Measurements from ENCODE around the gene MYL4.
"Not testable (repeated sequence)": the region's sequence is repeated elsewhere in the genome, so short reads cannot be mapped to it uniquely, and the experiment has no call there.

Gene MYL4

DNA sequence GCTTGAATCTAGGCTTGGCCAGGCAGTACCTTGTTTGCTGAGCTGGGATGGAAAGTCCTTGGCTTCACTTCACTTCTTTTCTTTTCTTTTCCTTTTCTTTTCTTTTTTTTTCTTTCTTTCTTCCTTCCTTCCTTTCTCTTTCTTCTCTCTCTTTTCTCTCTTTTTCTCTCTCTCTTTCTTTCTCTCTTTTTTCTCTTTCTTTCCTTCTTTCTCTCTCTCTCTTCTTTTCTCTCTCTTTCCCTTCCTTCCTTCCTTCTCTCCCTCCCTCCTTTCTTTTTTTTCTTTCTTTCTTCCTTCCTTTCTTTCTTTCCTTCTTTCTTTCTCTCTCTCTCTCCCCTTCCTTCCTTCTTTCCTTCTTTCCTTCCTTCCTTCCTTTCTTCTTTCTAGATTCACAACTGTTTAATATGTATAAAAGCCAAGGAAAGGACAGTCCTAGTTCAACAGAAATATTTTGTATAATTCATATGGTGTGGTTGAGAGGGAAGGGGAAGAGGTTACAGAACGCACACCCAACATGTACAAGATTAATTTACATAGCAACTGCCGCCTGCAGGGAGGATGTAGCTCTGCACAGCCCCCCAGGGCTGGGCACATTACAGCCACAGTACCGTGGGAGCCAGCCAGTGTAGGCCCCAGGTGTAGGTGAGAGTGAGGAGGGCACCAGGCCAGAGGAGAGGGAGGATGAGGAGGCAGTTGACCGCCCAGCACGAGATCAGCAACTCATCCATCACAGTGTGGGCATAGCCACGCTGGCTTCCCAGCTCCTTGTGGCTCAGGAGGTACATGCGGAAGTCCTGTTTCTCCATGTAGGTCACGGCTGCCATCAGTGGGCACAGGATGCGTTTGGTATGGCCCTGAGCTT is 34.8 kb downstream of the MYL4 start:
- no peak for DNase-seq (ENCODE audit: low spot score)

DNA sequence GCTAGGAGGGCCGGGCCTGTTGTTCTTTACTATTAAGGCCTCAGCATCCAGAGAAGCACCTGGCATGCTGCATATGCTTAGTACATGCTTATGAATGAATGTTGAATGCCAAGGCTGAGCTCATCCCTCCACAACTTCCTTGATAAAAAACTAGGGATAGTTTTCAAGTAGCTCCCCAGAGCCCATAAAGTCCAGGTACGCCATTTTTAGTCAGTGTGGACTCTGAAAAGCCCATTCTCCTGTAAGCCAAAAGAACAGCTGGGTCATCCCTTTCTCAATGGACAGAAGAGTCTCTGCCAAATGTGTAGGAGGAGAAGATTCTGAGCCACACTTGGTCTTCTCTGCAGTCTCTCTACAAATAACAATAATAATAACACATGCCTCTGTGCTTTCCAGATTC is 35.5 kb downstream of the MYL4 start:
- DNase-seq (ENCODE audit: low spot score): no peak

DNA sequence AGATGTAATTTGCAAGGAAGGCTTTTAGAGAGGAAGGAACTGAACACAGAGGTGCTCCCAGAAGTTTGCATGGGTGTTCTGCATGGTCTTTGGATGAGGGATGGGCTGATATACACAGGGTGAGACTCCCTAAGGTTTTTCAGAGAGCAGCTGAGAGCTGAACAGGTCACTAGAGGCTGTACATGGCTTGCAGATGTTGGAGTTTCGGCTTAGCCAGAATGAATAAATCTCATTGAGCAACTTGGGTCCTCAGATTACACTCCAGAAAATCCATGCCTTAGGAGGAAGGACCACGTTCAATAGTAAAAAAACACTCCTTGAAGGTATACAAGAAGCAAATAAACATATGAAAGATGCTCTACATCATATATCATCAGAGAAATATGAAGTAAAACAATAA is 37.0 kb downstream of the MYL4 start:
- DNase-seq (ENCODE audit: low spot score): no peak

DNA sequence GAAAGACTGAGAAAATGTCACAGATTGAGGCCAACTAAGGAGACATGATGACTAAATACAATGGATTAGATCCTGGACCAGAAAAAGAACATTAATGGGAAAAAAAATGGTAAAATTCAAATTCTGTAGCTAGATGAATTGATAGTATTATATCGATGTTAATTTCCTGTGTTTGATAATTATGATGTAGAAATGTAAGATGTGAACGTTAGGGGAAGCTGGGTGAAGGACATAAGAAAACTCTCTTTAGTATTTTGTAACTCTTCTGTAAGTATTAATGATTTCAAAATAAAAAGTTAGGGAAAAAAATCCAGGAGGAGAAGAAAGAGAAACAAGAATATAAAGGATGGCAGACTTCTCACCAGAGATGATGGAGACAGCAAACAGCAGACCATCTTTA is 41.7 kb downstream of the MYL4 start:
- no peak for DNase-seq (ENCODE audit: low spot score)

DNA sequence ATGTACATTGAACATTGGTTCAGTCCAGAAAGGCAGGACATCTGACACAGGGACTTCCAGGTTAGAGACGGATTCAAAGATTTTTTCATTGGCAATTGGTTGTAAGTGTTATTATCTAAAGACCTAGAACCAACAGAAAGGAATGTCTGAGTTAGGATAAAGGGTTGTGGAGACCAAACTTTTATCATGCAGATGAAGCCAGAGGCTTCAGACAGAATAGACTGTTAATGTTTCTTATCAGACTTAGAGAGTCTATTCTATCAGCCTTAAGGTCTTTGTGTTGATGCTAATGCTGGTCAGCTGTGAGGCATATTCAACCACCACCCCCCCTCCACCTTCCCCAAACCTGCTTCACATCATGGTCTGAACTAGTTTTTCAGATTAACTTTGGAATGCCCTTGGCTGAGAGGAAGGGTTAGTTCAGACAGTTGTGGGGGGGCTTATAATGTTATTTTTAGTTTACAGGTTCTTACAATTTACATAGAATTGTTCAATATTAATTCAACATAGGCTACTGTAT is 42.3 kb downstream of the MYL4 start:
- no peak for DNase-seq (ENCODE audit: low spot score)

DNA sequence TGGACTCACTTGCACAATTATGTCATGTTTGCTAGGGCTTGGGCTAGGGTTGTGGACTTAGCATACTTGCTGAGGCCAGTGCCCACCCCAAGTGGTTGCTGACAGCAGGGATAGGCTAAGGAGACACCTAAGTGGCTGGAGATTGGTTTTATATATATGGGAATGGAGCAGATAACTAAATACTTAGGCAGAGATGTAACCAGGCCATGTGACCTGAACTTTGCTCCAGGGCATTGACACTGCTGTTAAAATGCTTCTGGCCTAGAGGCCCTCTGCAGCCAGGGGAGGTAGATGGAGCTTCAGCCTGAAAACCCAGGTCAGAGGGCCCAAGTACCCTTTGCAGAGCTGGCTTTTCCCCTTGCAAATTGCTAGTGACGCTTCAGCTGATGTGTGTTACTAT is 43.1 kb downstream of the MYL4 start:
- no peak for DNase-seq (ENCODE audit: low spot score)

DNA sequence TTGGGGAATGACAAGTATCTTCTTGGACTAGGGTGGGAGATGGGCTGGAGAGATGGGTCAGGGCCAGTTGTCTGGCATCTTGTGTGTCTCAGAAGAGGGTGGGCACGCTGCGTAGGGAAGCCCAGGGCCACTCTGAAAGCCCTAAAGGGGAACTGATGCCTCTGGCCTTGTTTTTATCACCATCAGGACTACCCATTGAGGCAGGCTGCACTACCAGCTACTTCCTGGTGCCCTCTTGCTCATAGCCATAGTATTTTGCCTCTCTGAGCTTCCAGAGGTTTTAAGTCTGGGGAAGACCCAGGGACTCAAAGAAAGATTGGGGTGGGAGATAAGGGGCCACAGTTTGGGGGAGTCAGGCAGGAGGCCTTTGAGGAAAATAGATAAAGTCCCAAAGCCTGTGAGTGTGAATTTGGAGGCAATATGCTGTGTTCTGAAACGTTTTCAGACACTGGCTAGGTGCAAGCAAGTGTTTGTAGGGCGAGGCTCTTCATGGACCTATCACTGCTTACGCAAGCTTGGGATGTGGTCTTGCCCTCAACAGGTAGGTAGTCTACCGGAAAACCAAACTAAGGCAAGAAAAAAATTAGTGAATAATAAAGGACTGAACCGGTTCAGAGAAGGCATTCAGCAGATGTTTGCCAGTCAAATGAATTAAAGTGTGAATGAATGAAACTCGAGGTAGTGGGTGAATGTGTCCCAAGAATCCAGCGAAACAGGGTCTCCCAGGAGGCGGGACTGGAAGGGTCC is 43.8 kb downstream of the MYL4 start:
- DNase-seq (ENCODE audit: low spot score): no peak

DNA sequence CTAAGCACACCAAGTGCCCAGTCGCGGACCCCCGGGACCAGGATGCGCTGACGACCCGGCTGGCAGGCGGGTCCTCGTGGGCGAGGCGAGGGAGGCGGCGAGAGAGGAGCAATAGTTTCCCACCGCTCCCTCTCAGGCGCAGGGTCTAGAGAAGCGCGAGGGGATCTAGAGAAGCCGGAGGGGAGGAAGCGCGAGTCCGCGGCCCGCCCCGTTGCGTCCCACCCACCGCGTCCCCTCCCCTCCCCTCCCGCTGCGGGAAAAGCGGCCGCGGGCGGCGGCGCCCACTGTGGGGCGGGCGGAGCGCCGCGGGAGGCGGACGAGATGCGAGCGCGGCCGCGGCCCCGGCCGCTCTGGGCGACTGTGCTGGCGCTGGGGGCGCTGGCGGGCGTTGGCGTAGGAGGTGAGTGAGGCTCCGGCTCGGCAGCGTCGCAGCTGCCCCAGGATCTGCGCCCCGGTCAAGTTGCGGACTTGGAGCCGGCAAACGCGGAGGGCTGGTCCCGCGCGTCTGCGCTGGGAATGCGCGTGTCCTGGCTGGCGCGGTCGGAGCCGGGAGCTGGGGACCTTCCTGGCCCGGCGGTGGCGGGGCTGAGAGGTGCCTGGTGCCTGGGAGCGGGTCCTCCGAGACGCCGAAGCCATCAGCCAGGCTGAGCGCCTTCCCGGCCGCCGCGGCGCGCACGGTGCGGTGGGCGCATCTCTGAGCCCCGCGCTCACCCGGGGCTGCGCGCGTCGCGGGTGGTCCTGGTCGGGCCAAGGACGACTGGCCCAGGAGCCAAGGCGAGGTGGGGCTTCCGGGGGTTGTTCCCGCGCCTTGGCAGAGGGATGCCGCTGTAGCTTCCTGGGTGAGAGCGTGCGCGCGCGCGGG is 44.6 kb downstream of the MYL4 start, which contains the start of gene ITGB3:
Gene ITGB3, plus strand, starts transcription at position 287 of the 862 bp plus-strand sequence. Its CDS starts 35 bp downstream, at position 322.
- DNase-seq (ENCODE audit: low spot score): peak; percentile 58

DNA sequence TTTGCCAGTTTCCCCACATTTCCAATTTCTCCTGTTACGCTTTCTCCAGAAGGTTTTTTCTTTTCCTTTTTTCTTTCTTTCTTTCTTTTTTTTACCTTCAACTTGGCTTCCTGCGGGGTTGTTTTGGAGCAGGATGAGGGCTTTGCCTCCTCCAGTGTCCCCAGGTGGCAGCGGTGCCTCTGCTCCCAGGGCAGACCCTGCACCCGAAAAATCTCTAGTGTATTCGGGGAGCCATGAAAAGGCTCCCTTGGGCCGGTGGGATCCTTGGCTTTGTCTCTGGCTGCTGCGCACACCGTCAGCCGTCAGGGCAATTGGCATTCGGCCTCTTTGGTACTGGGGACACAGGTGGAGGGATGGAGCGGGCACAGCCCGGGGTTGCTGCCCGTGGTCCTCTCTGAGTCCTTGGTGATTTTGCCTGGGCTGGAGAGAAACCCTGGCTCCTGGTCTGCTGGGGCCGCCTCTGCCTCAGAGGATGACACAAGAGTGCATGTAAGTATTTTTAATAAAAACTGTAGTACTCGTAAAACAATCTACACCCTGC is 45.3 kb downstream of the MYL4 start:
- DNase-seq (ENCODE audit: low spot score): no peak

DNA sequence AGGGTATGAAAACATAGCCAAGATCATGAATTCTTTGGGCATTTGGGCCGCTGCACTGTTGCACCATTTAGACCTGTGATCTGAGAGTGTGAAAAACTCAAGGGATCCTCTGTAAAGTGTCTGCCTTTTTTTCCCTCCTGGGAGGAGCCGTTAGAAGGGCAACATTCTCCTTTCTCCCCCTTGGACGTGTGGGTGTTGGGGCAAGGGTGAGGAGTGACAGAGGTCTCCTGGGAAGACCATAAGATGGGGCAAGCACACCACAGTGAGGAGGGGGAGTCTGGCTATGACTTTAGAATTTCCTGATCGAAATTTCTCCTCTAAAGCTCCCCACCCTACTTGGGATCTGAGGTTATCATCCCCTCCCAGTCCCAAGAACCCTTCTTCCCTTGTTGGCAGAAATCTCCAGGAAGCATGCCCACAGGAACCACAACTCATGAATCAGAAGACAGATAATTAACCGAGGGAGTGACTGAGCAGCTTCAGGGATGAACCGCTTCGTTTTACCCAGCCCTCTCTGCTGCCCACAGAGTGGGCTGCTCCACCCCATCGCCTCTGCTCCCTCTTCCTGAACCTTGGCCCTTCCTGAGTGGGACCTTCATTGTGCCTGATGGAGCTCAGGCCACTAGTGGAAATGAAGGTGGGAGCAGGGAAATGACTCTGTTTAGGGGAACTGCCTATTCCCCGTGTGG is 48.6 kb downstream of the MYL4 start:
- peak; percentile 68 for DNase-seq (ENCODE audit: low spot score)

DNA sequence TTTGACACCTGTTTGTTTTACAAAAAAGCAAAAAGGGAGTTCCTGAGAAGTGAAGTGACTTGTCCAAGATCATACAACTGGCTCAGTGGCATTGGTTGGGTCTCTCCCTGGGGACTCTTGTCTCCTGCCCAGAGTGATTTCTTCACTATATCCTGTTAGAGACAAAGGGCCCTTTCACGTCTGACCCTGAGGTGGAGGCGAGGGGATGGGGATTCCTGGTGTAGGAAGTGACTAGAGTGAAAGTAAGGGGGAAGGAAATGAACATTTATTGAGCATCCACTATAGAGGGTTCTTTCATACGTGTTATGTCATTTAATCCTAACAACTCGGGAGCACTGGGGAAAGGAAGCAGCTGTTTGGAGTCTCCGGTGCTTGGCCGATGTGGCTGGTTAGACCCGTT is 53.4 kb downstream of the MYL4 start:
- no peak for DNase-seq (ENCODE audit: low spot score)

DNA sequence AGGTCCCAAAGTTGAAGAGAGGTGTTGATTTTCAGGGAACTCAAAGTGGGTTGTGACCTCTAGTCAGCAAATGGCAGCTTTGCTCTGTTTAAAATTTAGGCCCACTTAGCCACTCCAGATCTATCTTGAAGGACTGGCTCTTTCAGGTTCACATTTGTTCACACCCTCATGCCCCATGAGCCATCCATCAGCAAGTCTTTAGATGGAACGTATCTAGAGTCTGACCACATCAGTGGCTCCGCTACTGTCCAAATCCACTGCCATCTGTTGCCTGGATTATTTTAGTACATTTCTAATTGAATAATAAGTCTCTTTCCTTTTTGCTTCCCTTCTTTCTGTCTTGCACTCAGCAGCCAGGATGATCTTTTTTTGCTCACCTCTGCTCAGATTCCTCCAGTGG is 55.0 kb downstream of the MYL4 start:
- no peak for DNase-seq (ENCODE audit: low spot score)

DNA sequence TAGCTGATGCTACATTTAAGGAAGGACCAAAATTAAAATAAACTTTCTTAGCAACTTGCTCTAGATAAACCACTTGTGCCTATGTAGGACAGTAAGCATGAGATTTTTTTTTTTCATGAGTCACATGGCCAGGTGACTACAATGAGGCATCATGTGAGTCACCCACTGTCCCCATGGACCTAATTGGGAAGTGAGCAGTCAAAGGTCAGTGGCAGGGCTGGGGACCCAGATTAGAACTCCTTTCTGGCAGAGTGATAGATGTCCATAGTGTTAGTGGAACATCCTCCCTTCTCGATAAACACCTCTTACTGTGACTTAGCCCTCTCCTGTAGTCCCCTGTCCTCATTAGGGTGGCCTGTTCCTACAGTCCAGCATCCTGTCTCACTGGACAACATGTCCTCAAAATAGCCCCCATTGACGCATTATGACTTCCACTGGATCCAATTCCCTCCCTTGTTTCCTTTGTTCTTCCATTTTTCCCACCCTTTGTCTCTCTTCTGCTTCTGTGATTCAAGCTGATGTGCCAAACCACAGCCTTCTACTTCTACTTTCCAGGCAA is 56.9 kb downstream of the MYL4 start:
- peak; percentile 57 for DNase-seq (ENCODE audit: low spot score)

DNA sequence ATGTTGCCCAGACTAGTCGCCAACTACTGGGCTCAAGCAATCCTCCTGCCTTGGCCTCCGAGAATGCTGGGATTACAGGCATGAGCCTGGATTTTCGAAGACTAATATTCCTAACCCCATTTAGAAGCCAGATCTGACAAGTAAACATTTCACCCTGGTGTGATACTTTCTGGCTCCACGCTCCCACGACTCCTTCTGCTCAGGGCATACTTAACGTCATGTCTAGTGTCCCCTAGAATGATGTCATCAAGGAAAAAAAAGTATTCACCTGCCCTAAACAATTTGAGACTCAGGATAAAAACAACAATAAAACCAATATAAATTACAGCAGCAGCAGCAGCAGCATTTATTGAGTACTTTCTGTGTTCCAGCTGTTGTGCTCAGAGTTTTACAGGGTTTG is 57.6 kb downstream of the MYL4 start:
- no peak for DNase-seq (ENCODE audit: low spot score)

DNA sequence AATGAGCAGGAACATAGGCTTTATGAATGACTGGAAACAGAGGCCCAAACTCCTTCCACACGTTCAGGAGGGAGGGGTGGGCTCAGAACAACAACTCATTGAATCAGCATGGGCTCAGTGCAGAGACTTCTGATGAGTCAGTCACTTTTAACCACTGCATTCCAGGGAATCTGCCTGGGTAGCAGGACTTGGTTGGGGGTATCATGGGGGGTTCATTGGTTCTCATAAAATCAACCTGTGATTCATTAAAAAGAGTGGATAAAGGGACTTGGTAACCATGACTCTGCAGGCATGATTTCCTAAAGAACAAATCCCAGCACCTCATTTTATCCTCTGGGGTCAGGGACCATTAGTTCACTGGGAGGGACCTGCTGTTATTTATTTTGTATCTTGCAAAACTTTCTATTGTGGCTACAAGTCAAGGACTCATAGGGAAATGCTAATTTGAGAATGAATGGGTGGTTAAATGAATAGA is 58.2 kb downstream of the MYL4 start:
- DNase-seq (ENCODE audit: low spot score): peak; percentile 34

DNA sequence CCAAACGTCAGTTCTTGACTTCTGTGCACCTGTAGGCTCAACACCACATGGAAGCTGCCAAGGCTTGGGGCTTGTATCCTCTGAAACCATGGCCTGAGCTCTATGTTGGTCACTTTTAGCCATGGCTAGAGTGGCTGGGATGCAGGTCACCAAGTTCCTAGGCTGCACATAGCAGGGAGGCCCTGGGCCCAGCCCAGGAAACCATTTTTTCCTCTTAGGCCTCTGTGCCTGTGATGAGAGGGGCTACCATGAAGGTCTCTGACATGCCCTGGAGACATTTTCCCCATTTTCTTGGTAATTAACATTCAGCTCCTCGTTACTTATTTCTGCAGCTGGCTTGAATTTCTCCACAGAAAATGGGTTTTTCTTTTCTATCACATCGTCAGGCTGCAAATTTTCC is 59.8 kb downstream of the MYL4 start:
- not testable (repeated sequence) for DNase-seq (ENCODE audit: low spot score)

DNA sequence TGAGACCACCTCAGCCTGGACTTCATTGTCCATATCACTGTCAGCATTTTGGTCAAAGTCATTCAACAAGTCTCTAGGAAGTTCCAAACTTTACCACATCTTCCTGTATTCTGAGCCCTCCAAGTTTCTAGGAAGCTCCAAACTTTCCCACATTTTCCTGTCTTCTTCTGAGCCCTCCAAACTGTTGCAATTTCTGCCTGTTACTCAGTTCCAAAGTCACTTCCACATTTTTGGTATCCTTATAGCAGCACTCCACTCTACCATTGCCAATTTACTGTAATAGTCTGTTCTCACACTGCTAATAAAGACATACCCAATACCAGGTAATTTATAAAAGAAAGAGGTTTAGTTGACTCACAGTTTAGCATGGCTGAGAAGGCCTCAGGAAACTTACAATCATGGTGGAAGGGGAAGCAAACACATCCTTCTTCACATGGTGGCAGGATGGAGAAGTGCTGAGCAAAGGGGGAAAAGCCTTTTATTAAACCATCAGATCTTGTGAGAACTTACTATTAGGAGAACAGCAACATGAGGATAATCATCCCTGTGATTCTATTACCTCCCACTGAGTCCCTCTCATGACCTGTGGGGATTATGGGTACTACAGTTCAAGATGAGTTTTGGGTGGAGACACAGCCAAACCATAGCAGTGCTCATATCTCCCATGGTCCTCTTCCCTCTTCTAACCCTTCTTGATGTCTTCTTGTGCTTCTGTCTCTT is 60.6 kb downstream of the MYL4 start:
- not testable (repeated sequence) for DNase-seq (ENCODE audit: low spot score)

DNA sequence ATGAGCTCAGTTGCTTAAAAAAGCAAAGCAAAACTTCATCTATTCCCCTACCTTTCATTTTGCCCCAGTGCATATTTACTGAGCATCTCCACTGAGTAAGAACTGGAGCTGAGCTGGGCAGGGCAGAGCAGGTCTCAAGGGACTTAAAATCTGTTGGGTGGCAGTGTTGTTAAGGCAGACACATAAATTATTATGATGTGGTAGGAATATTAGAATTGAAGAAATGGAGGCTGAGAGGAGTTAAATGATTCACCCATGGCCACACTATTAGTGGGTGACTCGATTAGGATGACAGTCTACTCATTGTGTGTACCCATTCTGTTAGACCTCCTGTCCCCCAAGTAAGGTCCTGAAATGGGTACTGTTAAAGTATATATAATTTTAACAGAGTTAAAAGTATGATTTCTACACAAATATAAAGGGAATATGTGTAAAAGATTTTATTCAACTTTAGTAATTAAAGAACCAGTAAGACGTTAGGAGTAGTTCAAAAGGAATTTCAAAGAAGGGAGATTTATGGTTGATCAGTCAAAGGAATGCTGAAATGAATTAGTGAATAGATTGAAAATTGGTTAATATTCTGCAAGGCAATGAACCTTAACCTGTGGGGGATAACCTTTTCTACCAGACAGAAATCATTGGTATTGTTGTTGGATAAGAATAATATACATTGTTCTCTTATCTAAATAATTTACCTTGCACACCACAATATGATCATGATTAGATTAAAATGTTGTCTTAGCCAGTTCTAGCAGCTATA is 62.0 kb downstream of the MYL4 start:
- no peak for DNase-seq (ENCODE audit: low spot score)

DNA sequence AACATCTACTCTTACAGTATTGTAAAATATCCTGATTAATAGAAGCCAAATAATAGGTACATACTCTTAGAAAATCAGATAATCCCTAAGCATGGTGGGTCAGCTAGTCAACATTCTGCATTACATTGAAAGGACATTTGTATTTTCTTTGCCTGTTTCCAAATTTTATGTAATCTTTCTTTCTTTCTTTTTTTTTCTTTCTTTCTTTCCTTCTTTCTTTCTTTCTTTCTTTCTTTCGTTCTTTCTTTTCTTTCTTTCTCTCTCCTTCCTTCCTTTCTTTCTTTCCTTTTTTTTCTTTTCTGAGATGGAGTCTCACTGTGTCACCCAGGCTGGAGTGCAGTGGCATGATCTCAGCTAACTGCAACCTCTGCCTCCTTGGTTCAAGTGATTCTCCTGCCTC is 63.3 kb downstream of the MYL4 start:
- DNase-seq (ENCODE audit: low spot score): no peak

Measured in SW480 (cell line).